SK-N-SH treated with all-trans-retinoic acid at 6 μM for 48 hours (cell line): Measurements from ENCODE around the gene LRGUK.
"Not testable (repeated sequence)": the region's sequence is repeated elsewhere in the genome, so short reads cannot be mapped to it uniquely, and the experiment has no call there.

Experiments
- ARNTL ChIP-seq: fragments of 450-650 bp; formaldehyde crosslinking; IDR thresholded peaks from 2 replicates; pipeline ENCODE4 v1.5.0; 2020; ENCODE audit warnings: low read depth, mild to moderate bottlenecking, moderate library complexity, borderline replicate concordance
- GLIS3 ChIP-seq: fragments of 250-450 bp; sonication (Bioruptor Pico); IDR thresholded peaks from 2 replicates; pipeline ENCODE4 v1.5.0; 2020; ENCODE audit warnings: mild to moderate bottlenecking, moderate library complexity
- ISL1 ChIP-seq: fragments of 250-450 bp; sonication (Bioruptor Pico); IDR thresholded peaks from 2 replicates; pipeline ENCODE4 v2.1.2; 2022; ENCODE audit warnings: mild to moderate bottlenecking, moderate library complexity
- PPARA ChIP-seq: fragments of 250-450 bp; sonication (Bioruptor Pico); IDR thresholded peaks from 2 replicates; pipeline ENCODE4 v1.5.0; 2020; ENCODE audit warnings: mild to moderate bottlenecking, borderline replicate concordance
- RARB ChIP-seq: fragments of 250-450 bp; sonication (Bioruptor Pico); IDR thresholded peaks from 2 replicates; pipeline ENCODE4 v1.8.0; 2021; ENCODE audit warnings: mild to moderate bottlenecking, moderate library complexity
- TOX ChIP-seq: fragments of 250-450 bp; sonication (Bioruptor Pico); IDR thresholded peaks from 2 replicates; pipeline ENCODE4 v1.8.0; 2021; ENCODE audit warnings: mild to moderate bottlenecking, moderate library complexity, borderline replicate concordance
- ZFP30 ChIP-seq: fragments of 450-650 bp; formaldehyde crosslinking; IDR thresholded peaks from 2 replicates; pipeline ENCODE4 v1.5.0; 2022; ENCODE audit warnings: mild to moderate bottlenecking, moderate library complexity
- ZNF565 ChIP-seq: fragments of 450-650 bp; formaldehyde crosslinking; conservative IDR thresholded peaks from 2 replicates; pipeline ENCODE4 v1.5.0; 2020; ENCODE audit warnings: low read depth, mild to moderate bottlenecking, moderate library complexity
- TF ChIP-seq, protein P1 (sequence below): fragments of 250-450 bp; sonication (Bioruptor Pico); IDR thresholded peaks from 2 replicates; pipeline ENCODE4 v1.8.0; 2020; ENCODE audit warnings: mild to moderate bottlenecking, moderate library complexity, borderline replicate concordance

GRCh38 chr7:134231296-134231695 lies 104.2 kb downstream of the LRGUK start:
- TF ChIP-seq ISL1 (CRISPR knock-in tag); PPARA (CRISPR knock-in tag); ZFP30 (CRISPR knock-in tag); RARB (CRISPR knock-in tag); TOX (CRISPR knock-in tag); ARNTL (CRISPR knock-in tag); GLIS3; ZNF565: not testable (repeated sequence)
- TF ChIP-seq, protein P1, sequence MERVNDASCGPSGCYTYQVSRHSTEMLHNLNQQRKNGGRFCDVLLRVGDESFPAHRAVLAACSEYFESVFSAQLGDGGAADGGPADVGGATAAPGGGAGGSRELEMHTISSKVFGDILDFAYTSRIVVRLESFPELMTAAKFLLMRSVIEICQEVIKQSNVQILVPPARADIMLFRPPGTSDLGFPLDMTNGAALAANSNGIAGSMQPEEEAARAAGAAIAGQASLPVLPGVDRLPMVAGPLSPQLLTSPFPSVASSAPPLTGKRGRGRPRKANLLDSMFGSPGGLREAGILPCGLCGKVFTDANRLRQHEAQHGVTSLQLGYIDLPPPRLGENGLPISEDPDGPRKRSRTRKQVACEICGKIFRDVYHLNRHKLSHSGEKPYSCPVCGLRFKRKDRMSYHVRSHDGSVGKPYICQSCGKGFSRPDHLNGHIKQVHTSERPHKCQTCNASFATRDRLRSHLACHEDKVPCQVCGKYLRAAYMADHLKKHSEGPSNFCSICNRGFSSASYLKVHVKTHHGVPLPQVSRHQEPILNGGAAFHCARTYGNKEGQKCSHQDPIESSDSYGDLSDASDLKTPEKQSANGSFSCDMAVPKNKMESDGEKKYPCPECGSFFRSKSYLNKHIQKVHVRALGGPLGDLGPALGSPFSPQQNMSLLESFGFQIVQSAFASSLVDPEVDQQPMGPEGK (CRISPR knock-in tag) = not testable (repeated sequence)
